IPS-NIHi7 (cell line): Measurements from ENCODE around the gene KDM4C.
A peak's percentile ranks its signal among the peaks of the same experiment; 100 is the strongest.

Source experiments
- DNase-seq: peaks from one replicate; pipeline ENCODE4 v3.0.0; 2012; ENCODE audit warnings: mixed read lengths; ENCODE audit errors: extremely low spot score

Gene KDM4C

GRCh38 chr9:7210854-7211637 lies 453.3 kb downstream of the KDM4C start:
- peak; percentile 26 for DNase-seq

GRCh38 chr9:7211657-7212056 lies 453.9 kb downstream of the KDM4C start:
- peak; percentile 16 for DNase-seq

- no peak for DNase-seq
These were observed 454.3 kb downstream of the KDM4C start for GRCh38 chr9:7212101-7212500.

- no peak for DNase-seq
These were observed 458.4 kb downstream of the KDM4C start for GRCh38 chr9:7216004-7216841.

GRCh38 chr9:7223981-7224380 lies 466.2 kb downstream of the KDM4C start:
- peak; percentile 60 for DNase-seq
